ENCODE data around the gene PABPC1L. TPM values are rescaled to one million over a fixed set of nuclear protein-coding genes. Genes with fewer than 3 reads are reported as not detected.
A peak's percentile ranks its signal among the peaks of the same experiment; 100 is the strongest.

PABPC1L gene
- total and polyA plus RNA-seq, 2 of the 13 experiments (the other 11 are each of a cell fraction or from before 2014, with no cell fraction given), result 30.8 to 252 TPM

DNA sequence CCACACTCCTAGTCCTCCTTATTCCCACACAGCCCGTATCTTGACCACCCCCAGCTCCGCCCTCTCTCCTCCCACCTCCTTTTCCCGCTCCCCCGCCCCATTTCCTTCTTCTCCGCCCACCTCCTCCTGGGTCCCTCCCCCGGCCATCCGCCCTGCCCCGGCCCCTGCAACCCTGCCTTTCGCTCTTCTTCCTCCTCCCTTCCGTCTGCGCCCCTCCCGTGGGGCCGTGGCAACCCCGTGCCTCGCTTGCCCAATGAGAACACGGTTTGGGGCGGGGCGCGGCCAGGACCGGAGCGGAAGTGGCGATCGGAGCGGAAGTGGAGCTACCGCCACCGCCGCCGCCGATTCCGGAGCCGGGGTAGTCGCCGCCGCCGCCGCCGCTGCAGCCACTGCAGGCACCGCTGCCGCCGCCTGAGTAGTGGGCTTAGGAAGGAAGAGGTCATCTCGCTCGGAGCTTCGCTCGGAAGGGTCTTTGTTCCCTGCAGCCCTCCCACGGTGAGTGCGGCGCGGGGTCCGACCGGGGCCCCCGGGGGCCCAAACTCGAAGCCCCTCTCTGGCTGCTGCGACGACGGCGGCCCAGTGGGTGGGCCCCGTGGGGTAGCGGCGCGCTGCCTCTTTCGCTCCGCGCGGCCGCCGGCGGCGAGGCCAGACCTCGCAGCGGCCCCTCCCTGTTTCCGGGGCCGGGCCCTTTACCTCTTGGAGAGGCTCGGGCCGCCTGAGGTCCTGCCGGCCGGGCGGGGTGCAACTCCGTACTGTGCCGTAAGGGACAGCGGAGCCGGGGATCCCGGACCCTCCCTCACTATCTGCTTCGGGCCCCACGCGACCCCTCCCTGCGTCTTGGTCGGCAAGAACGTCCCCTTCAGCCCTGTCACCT lies 24.2 kb upstream of the PABPC1L start, which contains the start of gene YWHAB (continued):
- TF ChIP-seq TP53 (CRISPR knock-in tag; conservative IDR thresholded peaks at IDR 0.05) (0 out of 2 replicates have a peak, but pooled peaks have one; percentile 44), PRDM4 (CRISPR knock-in tag; IDR thresholded peaks at IDR 0.05; ENCODE audit: borderline replicate concordance) (no peak), ZNF550 (CRISPR knock-in tag; IDR thresholded peaks at IDR 0.05; ENCODE audit: borderline replicate concordance) (no peak), SPEN (CRISPR knock-in tag; IDR thresholded peaks at IDR 0.05; ENCODE audit: low read depth) (peak; percentile 98), PHF20 (CRISPR knock-in tag; IDR thresholded peaks at IDR 0.05) (peak; percentile 87), ZNF616 (CRISPR knock-in tag; IDR thresholded peaks at IDR 0.05; ENCODE audit: low read depth) (peak; percentile 92; the same call in 1 of the 2 replicates), ZNF382 (CRISPR knock-in tag; IDR thresholded peaks at IDR 0.05; ENCODE audit: borderline replicate concordance) (no peak), WIZ (CRISPR knock-in tag; IDR thresholded peaks at IDR 0.05) (peak; percentile 92), XRCC5 (optimal IDR thresholded peaks at IDR 0.05; ENCODE audit: low read length) (peak; percentile 69), HMGXB4 (CRISPR knock-in tag; IDR thresholded peaks at IDR 0.05; ENCODE audit: borderline replicate concordance in 1 of 2, low read depth in 1 of 2) (peak; percentile 87 to 97), CHD4 (IDR thresholded peaks at IDR 0.05; ENCODE audit: borderline replicate concordance, low read length) (no peak), ADNP (CRISPR knock-in tag; IDR thresholded peaks at IDR 0.05) (no peak), ZNF343 (CRISPR knock-in tag; IDR thresholded peaks at IDR 0.05) (no peak), ZNF709 (CRISPR knock-in tag; IDR thresholded peaks at IDR 0.05) (peak; percentile 47; the same call in 1 of the 2 replicates), ZBTB8A (CRISPR knock-in tag; IDR thresholded peaks at IDR 0.05; ENCODE audit: borderline replicate concordance, low read depth) (no peak), TCF12 (IDR thresholded peaks at IDR 0.05) (no peak), TCF12 (CRISPR knock-in tag; IDR thresholded peaks at IDR 0.05) (no peak), ZNF3 (CRISPR knock-in tag; IDR thresholded peaks at IDR 0.05) (no peak), GPN1 (CRISPR knock-in tag; IDR thresholded peaks at IDR 0.05; ENCODE audit: borderline replicate concordance) (no peak), GLI4 (CRISPR knock-in tag; IDR thresholded peaks at IDR 0.05; ENCODE audit: borderline replicate concordance) (peak; percentile 29; the same call in 1 of the 2 replicates), ZNF30 (CRISPR knock-in tag; IDR thresholded peaks at IDR 0.05) (no peak)
- TF ChIP-seq, protein P1, sequence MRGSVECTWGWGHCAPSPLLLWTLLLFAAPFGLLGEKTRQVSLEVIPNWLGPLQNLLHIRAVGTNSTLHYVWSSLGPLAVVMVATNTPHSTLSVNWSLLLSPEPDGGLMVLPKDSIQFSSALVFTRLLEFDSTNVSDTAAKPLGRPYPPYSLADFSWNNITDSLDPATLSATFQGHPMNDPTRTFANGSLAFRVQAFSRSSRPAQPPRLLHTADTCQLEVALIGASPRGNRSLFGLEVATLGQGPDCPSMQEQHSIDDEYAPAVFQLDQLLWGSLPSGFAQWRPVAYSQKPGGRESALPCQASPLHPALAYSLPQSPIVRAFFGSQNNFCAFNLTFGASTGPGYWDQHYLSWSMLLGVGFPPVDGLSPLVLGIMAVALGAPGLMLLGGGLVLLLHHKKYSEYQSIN (CRISPR knock-in tag; IDR thresholded peaks at IDR 0.05; ENCODE audit: borderline replicate concordance), result no peak

Data from HepG2 (cell line).